Osteocyte (in vitro differentiated cells): Measurements from ENCODE around the gene SOCS7. TPM values are rescaled to one million over a fixed set of nuclear protein-coding genes. Genes with fewer than 3 reads are reported as not detected.

Source experiments
- DNase-seq: peaks from one replicate; pipeline ENCODE4 v3.0.0; 2021; ENCODE audit warnings: mixed read lengths; ENCODE audit not compliant: unreplicated experiment; ENCODE audit errors: extremely low spot score
- H3K27ac Mint-ChIP-seq: one replicate; pipeline ENCODE4 v1.8.0; 2021; ENCODE audit warnings: mild to moderate bottlenecking, mixed read lengths; ENCODE audit not compliant: unreplicated experiment
- H3K27me3 Mint-ChIP-seq: one replicate; pipeline ENCODE4 v1.8.0; 2021; ENCODE audit warnings: mixed read lengths; ENCODE audit not compliant: unreplicated experiment
- H3K36me3 Mint-ChIP-seq: one replicate; pipeline ENCODE4 v1.8.0; 2021; ENCODE audit warnings: mixed read lengths; ENCODE audit not compliant: unreplicated experiment
- H3K4me1 Mint-ChIP-seq: one replicate; pipeline ENCODE4 v1.8.0; 2021; ENCODE audit warnings: mixed read lengths; ENCODE audit not compliant: unreplicated experiment
- H3K4me3 Mint-ChIP-seq: one replicate; pipeline ENCODE4 v1.8.0; 2021; ENCODE audit warnings: mild to moderate bottlenecking, moderate library complexity, mixed read lengths; ENCODE audit not compliant: unreplicated experiment
- H3K9me3 Mint-ChIP-seq: one replicate; pipeline ENCODE4 v1.8.0; 2021; ENCODE audit warnings: mixed read lengths; ENCODE audit not compliant: unreplicated experiment
- CTCF ChIP-seq: fragments of 200-600 bp; sonication (generic); IDR thresholded peaks from 2 replicates; pipeline ENCODE4 v1.5.0; 2021; ENCODE audit warnings: antibody characterized with exemption, mild to moderate bottlenecking, moderate library complexity
- total RNA-seq: library from RNA; stranded (reverse); gene quantifications from 2 replicates; pipeline ENCODE4 v1.2.1, GENCODE V29; 2021

The SOCS7 gene
- total RNA-seq, 1 donor from 2014 or later: 19.1 TPM

- no peaks in the 10 kb centered on the region for H3K36me3 Mint-ChIP-seq
Observed at GRCh38 chr17:38447502-38448085, 96.0 kb downstream of the SOCS7 start.

DNA sequence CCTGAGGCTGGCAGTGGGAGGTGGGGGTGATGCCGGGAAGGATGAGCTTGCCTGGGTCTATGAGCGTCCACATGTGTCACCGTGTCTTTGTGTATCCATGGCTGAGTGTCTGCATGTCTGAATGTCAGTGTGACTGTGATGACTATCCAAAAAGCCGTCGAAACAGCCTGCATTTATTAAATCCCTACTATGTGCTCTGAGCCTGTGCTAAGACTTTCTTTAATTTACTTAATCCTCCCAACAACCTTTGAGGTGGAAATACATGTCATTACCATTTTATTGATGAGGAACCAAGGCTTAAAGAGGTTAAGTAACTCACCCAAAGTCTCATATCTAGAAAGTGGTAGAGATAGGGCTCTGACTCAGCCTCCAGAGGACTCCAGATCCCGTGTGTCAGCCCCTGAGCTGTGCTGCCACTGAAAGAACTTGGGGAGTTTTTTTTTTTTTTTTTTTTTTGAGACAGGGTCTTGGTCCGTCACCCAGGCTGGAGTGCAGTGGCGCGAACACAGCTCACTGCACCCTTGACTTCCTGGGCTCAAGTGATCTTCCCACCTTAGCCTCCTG is 96.6 kb downstream of the SOCS7 start:
- DNase-seq: no peak
- no peaks in the 10 kb centered on the region for H3K27me3 Mint-ChIP-seq
- no peak for TF ChIP-seq CTCF
- no peaks in the 10 kb centered on the region for H3K9me3 Mint-ChIP-seq
- peaks cover 76% of the 10 kb centered on the region for H3K4me1 Mint-ChIP-seq
- no peak overlapping the region for H3K4me3 Mint-ChIP-seq
- no peaks in the 10 kb centered on the region for H3K36me3 Mint-ChIP-seq
- H3K27ac Mint-ChIP-seq: peak overlapping the region; percentile 83

More at GRCh38 chr17:38447502-38448085, 96.0 kb downstream of the SOCS7 start:
- no peak for DNase-seq
- no peak overlapping the region for H3K4me3 Mint-ChIP-seq
- peaks cover 76% of the 10 kb centered on the region for H3K4me1 Mint-ChIP-seq
- no peaks in the 10 kb centered on the region for H3K27me3 Mint-ChIP-seq
- H3K27ac Mint-ChIP-seq: peak overlapping the region; percentile 83
- TF ChIP-seq CTCF: no peak
- no peaks in the 10 kb centered on the region for H3K9me3 Mint-ChIP-seq

GRCh38 chr17:38449364-38449763 is 97.7 kb downstream of the SOCS7 start:
- no peak for DNase-seq
- peak overlapping the region; percentile 83 for H3K27ac Mint-ChIP-seq
- no peaks in the 10 kb centered on the region for H3K27me3 Mint-ChIP-seq
- H3K4me3 Mint-ChIP-seq: peak overlapping the region; percentile 20
- no peaks in the 10 kb centered on the region for H3K9me3 Mint-ChIP-seq
- TF ChIP-seq CTCF: no peak
- no peaks in the 10 kb centered on the region for H3K36me3 Mint-ChIP-seq
- peaks cover 71% of the 10 kb centered on the region for H3K4me1 Mint-ChIP-seq

DNA sequence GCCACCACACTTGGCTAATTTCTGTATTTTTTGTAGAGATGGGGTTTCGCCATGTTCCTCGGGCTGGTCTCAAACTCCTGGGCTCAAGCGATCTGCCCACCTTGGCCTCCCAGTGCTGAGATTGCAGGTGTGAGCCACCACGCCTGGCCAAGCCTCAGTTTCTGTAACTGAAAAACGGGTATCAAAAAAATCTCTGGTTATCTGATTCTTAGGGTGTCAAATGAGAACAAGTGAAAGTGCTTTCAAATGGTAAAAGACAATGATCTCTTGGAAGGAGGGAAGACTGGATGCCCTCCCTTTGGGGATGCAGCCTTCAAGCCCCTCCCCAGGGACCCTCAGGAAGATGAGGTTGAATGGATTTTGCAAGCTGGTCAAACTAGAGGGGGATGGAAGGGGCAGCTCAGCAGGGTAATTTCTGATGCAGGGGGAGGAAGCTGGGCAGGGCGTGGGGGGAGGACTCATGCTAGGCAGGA is 98.9 kb downstream of the SOCS7 start:
- Mint-ChIP-seq H3K4me1 (peaks cover 79% of the 10 kb centered on the region), H3K27me3 (no peaks in the 10 kb centered on the region), H3K27ac (peak overlapping the region; percentile 94), H3K36me3 (no peaks in the 10 kb centered on the region), H3K4me3 (peak overlapping the region; percentile 55), H3K9me3 (no peaks in the 10 kb centered on the region)
- no peak for DNase-seq
- no peak for TF ChIP-seq CTCF

- no peaks in the 10 kb centered on the region for H3K9me3 Mint-ChIP-seq
- no peak for TF ChIP-seq CTCF
- no peak for DNase-seq
- peaks cover 84% of the 10 kb centered on the region for H3K4me1 Mint-ChIP-seq
- peak overlapping the region; percentile 80 for H3K4me3 Mint-ChIP-seq
- H3K27me3 Mint-ChIP-seq: no peaks in the 10 kb centered on the region
- no peaks in the 10 kb centered on the region for H3K36me3 Mint-ChIP-seq
- peak overlapping the region; percentile 94 for H3K27ac Mint-ChIP-seq
Observed at GRCh38 chr17:38451030-38451839, 99.6 kb downstream of the SOCS7 start.
